Stimulated activated CD8-positive, alpha-beta memory T cell treated with anti-CD3 and anti-CD28 coated beads, Interleukin-4, amount 100 ng/mL, for 1 hour (primary cell): ENCODE measurements around the gene ANKS1A.

Experiments
- DNase-seq, 2 donors: peaks; one replicate each; pipeline ENCODE4 v3.0.0-alpha.2; 2020; ENCODE audit warnings: low read depth in 2 of 2, low spot score in 1 of 2

ANKS1A gene

DNA sequence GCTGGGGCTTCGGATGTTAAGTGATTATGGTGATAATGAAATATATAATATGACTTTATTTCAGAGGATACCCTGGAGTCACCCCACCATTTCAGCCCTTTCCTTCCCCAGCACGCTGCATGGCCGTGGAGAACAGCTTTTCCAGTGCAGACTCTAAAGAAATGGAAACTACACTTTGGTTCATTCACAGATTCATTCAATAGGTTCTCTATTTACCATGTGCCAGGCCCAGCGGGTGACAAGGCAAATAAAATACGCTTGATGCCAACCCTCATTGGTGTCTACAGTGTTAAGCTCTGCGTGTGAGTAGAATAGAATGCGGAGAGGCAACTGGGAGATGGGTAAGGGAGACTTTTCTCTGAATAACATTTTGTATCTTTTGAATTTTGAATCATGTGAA lies 162.3 kb downstream of the ANKS1A start:
- no peak for DNase-seq

DNA sequence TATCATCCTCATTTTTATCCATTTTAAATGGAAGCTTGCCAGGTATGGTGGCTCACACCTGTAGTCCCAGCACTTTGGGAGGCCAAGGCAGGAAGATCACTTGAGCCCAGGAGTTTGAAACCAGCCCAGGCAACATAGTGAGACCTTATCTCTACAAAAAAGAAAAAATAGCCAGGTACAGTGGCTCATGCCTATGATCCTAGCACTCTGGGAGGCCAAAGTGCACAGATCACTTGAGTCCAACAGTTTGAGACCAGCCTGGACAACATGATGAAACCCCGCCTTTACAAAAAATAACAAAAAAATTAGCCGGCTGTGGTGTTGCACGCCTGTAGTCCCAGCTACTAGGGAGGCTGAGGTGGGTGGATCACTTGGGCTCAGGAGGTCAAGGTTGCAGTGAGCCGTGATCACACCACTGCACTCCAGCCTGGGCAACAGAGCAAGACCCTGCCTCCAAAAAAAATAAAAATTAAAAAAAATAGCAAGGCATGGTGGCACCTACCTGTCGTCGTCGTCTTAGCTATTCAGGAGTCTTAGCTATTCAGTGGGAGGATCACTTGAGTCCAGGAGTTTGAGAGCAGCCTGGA lies 163.0 kb downstream of the ANKS1A start:
- DNase-seq, result no peak

DNA sequence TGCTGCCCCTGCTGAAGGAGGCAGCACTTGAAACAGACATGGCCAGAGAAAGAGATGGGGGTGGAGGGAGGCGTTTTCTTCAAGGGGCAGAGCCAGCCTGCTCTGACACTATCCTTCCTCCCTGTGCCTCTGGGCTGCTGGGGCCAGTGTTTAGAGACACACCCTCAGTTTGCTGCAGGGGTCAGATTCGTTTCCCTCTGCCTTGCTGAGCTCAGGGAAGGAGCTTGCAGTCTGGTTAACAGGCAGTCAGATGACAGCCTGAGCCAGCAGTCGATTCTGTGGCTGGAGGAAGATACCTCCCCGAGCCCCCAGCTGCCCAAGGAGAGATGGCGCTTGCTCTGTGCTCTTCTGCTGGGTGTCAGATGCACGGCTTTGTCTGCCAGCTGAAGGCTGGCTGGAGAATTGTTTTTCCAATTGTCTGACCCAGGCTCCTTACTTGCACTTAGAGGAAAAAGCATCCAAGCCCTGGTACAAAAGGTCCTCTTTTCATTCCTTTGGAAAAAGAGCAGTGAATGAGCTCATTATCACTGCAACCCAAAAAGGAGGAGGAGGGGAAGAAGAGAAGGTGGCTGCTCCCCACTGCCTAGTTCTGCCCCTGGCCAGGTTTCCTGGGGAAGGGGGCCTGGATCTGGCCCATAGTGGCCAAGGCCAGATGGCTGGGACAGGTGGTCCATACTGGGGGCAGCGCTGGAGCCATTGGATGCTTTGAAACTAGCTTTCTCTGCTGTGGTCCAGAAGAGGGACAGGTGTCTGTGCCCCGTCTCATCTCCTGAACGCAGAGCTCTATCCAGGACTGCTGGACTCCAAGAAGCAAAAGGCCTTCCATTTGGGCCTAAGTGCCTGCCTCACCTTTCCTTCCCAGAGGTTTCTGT lies 163.9 kb downstream of the ANKS1A start:
- no peak for DNase-seq

DNA sequence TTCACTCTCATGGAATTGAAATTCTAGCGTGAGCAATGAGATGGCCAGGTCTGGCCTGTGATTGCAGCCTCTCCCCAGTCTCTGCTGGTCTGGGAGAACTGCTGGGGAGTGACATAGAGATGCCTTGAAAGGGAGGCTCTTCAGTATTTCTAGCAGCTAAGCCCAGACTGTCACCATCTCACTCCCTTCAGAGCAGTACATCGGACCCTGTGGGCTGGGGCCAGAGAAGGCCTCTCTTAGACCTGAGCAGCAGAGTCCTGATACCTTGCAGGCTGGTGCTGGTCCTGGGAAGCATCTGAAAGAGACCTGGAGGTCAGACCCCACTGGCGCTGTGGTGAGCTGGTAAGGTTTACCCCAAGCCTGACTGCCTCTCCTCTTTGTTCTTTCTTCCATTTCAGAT lies 164.6 kb downstream of the ANKS1A start:
- no peak for DNase-seq

DNA sequence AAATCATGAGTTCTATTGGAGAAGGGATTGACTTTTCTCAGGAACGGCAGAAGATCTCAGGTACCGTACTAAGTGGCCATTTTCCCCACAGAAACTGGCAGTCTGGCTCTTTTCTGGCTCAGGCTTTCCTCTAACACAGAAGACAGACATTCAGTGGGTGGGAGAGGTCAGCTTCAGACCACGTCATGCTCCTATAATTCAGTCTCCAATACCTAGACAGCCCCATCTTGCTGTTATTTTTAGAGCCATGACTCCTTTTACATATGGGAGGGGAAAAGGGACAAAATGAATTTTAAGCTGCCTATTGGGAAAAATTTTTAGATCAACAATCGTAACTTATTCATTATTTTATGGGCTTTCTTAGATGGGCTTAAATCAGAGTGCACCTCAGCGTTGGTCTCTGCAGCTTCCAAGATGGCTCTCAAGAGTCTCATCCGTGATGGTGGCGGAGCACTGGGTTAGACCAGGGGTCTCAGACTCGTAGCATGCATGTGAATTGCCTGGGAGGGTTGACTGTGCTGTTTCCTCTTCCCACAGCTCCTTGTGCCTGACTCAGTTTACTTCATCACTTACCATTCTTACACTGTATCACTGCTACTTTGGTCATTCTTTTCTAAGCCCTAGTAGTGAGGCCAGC lies 165.2 kb downstream of the ANKS1A start:
- no peak for DNase-seq

DNA sequence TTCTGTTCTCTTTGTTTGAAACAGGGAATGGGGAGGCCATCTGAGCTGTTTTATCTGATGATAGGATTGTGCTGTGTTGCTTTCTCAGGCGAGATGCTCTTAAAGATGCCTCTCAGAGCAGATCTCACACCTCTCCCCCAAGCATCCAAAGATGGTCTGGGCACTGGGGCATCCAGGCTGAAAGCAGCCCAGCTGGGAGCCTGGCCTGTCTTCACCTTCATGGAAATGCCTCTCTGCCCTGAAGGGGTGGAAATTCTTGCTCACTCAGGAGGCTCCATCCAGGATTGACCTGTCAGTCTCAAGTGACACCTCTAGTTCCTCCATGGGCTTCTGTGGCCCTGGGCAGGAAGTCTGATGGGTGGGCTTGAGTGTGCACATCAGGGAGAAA lies 165.7 kb downstream of the ANKS1A start:
- no peak for DNase-seq

DNA sequence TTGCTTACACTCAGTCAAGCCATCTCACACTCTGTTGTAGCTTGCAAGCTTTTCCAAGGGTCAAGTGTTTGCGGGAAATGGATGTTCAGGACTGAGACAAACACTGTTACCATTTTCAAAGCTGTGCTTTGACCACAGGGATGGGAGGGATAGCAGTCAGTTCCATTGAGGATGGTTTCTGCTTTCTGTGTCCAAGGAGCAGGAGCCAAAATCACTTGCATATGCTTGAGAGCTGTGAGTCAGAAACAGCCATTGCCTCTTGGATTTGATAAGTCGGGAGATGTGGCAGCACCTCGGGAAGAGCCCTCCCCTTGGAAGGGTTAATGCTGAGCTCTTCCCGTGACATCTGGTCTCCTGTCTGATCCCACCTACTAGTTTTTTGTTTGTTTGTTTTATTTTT lies 166.8 kb downstream of the ANKS1A start:
- DNase-seq, result no peak

DNA sequence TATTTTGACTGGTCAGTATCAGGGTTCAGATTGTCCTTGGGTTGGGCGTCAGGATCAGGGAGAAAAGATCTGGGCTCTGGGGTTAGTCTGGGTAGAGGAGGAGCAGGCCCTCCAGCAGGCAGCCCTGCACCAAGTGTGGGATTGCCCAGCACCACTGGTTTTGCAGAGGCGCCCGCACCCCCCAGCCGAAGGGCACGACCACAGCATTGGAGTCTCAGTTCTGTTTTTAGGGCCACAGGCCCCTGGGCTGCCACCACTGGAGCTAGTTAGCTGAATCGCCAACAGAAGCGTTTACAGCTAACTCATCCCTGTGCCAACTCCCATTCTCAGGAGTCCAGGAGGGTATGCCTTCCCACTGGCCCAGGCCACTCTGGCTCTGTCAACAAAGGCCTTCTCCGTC lies 167.9 kb downstream of the ANKS1A start:
- no peak for DNase-seq

DNA sequence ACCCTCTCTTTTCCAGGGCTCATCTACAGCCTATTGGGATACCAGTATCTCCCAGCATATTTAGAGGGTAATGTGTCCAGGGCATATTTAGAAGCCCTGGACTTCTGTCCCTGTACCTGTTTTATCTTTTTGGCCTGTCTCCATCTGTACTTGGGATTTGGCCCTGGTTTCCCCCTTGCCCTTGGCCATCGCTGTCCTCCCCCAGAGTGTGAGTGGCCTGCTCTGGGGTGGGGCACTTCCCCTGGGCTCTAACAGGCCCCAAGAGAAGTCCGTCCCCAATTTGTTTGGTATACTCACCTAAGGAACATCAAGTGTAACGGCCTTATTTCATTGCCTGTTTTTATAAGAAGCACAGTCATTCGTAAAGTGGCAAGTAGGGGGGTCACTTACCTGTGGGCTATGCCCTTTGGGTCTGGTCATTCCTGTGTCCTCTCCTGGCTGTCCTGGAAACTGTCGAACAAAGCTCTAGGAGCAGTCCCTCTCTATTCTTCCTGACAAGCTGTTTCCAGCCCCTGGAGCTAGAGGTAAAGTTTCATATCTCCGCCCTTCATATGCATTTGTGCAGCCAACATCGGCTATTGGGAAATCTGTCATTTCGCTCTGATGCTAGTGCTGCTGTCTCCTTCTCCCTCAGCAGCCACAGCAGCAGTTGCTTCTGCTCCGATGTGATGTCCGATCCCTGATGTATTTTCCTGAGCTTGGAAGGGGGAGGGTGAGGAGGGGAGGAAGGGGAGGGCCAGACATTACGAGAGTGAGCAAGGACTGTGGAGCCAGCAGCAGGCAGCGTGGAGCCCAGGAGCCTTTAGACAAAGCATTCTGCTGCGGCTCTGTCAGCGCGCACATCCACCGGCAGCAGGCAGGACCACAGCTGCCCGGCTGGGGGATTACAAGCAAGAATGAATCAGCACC lies 168.6 kb downstream of the ANKS1A start:
- DNase-seq, result no peak

DNA sequence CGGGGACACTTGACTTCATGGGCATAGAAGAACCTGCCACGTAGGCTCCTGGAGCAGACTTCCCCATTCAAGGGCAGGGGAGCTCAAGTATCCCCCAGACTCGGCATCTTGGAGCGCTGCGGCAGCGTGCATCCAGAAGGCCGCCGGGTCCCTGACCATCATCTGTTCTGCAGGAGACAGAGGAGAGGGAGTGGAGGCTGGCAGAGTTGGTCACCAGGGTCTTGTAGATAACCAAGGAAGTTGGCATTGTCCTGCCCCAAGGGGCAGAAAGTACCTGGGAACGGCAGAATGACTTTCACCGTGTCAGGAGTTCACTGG lies 169.3 kb downstream of the ANKS1A start:
- DNase-seq, result no peak

DNA sequence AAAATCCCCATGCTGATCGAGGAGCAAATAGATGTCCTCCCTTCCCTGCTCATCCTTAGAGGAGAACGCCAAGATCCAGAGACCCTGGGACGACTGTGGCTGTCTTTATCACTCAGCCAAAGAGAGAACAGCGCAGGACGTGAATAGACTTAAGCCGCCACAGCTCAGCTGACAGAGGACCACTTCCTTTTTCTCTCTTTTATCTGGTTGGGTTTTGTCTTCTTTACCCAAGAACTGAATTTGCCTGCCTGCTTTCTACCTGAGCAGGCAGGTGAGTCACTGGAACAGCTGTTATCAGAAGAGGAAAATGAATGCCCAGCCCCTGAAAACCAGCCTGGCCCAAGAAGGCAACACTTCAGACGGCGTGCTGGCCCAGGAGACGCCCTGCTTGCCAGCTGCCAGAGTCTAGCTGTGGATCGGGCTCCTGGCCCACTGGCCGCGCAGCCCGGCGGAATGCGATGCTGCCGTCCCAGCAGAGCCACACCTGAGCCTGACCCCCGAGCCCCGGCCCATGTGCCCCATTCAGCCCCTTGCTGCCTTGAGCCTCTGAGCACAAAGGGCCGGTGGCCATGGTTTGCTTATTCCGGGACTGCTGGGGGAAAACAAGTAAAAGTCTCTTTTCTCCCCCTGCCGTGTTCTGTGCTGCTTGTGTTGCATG lies 169.9 kb downstream of the ANKS1A start:
- no peak for DNase-seq

DNA sequence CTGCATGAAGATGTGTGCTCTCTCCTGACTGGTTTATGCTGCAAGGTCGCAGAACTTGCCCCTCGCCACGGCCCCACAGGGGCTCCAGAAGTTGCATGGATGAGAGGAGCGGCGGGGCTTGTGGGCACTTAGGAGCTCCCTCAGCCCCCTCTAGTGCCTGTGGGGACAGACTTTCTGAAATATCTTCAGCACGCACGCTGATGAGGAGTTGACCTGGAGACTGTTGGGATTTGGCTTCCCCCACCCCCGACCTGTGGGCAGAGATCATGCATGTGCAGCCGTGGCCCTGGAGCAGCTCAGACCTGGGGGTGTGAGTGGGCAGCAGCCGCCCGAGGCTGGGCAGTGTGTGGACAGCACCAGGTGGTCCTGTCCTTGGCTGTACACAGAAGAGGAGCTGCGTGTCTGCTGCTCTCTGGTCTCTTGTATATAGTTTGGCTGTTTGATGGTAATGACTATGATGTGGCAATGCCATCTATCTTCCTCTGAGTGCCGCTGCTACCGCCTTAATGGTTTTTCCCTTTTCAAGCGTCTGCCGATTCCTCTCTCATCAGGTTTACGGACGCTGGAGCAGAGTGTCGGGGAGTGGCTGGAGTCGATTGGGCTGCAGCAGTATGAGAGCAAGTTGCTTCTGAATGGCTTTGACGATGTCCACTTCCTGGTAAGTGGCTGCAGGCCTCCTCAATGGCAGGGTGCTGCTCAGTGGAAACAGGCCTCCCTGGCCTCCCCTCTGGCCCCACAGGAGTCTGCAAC lies 170.7 kb downstream of the ANKS1A start:
- no peak for DNase-seq

DNA sequence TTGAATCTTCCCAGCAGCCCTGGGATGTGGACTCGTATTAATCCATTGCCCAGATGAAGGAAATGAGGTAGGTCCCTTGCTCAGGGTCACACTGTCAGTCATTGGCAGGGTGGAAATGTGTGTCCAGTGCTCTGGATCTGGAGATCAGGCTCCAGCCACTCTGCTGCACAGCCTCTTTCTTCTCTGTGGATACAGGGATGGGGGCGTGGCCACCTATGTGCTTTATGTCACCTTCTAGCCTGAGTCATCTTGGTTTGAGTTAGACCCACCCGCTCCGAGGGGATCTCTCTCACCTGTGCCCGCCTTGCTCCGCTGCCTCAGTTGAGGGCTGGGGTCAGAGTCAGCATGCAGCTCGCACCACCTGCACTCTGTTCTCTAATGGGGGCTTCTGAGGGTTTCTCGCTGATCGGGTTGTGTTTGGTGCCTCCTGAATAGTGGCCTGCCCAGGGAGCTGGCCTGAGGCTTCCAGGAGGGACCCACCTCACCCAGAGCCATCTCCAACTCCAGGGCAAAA lies 172.1 kb downstream of the ANKS1A start:
- DNase-seq, result no peak

DNA sequence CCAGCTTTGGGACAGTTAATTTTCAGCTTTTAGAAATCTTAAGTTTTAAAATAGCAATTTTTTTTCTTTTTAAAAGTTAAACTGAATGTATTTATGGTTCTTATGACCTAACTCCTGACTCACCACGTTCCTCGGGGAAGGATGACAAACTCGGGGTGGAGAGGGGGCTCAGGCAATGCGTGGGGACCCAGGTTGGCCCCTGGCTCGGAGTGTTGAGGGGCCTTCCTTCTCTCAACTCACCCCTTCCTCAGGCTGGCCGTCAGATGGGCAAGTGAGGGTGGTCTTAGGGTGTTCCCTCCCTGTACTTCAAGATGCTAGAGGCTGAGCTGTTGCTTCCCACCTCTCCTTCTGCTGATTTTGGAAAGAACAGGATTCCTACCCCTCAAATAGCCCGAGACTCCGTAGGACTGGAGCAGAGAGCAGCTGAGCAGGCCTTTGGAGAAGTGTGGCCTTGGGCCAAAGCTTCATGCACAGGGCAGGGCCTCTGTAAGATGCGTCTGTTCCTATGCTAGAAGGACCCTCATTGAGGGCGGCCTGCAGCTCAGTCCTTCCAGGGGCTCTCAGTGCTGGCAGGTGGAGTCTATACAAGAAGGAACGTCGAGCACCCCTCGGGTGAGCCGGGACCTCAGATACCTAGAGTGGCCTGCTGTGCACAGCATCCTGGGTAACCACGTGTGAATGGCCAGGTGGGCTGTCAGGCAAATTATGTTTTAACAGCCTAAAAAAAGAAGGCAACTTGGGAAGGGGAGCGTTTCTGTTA lies 172.8 kb downstream of the ANKS1A start:
- DNase-seq, result no peak

DNA sequence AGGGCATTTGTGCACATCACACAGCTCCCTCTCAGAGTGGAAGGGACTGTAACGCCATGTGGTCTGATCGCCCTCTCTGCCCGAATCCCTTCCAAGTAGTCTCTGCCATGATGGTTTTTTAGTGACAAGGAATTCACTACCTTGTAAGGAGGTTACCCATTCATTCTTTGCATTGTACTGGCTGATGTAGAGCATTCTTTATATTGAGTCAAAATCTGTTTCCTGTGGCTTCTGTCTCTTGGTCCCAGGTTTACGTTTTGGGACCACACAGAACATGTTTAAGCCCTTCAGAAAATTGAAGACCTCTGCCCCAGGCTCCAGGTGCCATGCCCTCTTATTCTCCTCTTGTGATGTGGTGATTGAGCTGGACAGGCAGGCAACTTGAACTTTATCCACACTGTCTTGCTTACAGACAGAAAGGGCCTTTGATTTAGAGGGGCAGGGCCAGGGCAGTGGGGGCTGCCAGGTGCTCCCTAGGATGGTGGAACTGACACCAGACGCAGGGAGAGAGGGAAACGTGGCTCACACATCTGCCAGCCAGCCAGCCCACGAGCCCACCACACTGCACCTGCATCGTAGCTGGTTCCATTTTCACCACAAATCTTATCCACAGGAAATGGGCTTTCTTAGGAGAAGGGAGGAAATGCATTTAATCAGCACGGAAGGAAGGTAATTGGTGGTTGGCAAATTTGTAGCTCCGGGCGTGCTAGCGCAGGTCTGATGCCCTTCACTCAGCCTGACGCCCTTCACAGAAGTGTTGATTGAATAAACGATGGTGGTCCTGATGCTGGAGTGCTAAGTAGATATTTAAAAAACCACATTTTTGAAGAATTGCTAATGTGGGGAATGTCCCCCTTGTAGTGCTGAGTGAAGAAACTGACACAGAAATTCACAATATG lies 173.9 kb downstream of the ANKS1A start:
- no peak for DNase-seq

DNA sequence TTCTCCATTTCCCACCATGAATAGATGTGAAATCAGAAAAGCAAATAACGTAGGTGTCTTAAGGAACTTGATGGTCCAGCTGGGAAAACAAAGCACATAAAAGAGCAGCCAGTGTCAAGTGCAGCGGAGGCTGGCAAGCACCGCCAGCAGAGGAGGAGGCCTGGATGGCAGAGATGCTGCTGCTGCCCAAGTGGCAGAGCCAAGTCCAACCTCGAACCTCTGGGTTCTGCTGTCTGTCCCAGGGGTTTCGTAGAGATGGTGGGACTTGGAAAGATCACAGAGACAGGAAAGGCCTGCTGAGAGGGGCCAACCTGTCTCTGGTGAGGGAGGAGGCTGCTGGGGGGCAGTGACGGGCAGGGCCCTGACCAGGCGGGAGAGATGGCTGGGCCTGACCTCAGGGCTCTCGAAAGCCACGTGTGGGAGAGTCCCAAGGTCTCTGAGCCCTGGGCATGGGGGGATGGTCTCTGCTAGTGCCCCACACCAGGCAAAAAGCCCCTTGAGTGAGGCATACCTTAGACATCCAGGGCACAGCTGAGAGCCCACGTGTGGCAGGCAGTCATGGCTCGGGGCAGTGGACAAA lies 174.7 kb downstream of the ANKS1A start:
- DNase-seq, result no peak

DNA sequence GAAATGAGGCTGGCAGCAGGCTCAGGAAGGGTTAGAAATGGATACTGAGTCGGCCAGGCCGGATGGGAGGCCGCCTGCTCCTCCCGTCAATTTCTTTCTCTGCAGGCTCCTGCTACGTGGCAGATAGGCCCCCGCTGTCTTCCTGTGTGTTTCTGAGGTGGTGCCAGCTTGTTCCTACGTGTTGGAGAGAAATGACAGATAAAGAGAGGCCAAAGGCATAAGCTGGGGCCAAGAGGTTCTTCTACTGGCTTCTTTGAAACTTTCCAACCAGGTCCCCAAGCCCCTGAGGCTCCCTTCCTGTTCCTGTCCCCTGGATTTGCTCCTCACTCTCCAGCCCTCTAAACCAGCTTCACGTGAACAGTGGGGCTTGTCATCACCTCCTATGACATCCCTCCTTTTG lies 175.2 kb downstream of the ANKS1A start:
- no peak for DNase-seq
